ENCODE measurements around the gene NUP210.

- no peak for TF ChIP-seq CTCF (IDR thresholded peaks at IDR 0.05; ENCODE audit: borderline replicate concordance, extremely low read depth, low read length, poor library complexity, severe bottlenecking)
- TF ChIP-seq EZH2 (IDR thresholded peaks at IDR 0.05; ENCODE audit: borderline replicate concordance, low read depth, low read length, severe bottlenecking), result no peak
Measured at GRCh38 chr3:13335059-13335458, 85.1 kb downstream of the NUP210 start.
